RWPE2 (cell line): Measurements from ENCODE around the gene KRTAP25-1.

ENCODE experiments used
- ATAC-seq: fragments of 200-7000 bp; cut with Tn5 transposase; 3 replicates; pipeline ENCODE4 v1.9.1; 2021; ENCODE audit warnings: low read depth
- DNase-seq: peaks from one replicate; pipeline ENCODE4 v3.0.0-alpha.2; 2020; ENCODE audit warnings: low spot score
- H3K27ac ChIP-seq: fragments of 450-650 bp; 2 replicates; pipeline ENCODE4 v1.5.1; 2017; ENCODE audit warnings: mild to moderate bottlenecking; ENCODE audit not compliant: poor library complexity, severe bottlenecking
- H3K27me3 ChIP-seq: fragments of 250-450 bp; sonication (Bioruptor Pico); 2 replicates; pipeline ENCODE4 v1.5.1; 2021; ENCODE audit warnings: mild to moderate bottlenecking, moderate library complexity; ENCODE audit not compliant: insufficient read depth, poor library complexity, severe bottlenecking
- H3K36me3 ChIP-seq: fragments of 250-450 bp; sonication (Bioruptor Pico); 2 replicates; pipeline ENCODE4 v1.5.1; 2020; ENCODE audit warnings: low read depth, mild to moderate bottlenecking, moderate library complexity
- H3K4me1 ChIP-seq: fragments of 250-450 bp; sonication (Bioruptor Pico); 2 replicates; pipeline ENCODE4 v1.5.1; 2021; ENCODE audit warnings: mild to moderate bottlenecking, moderate library complexity; ENCODE audit not compliant: insufficient read depth, poor library complexity, severe bottlenecking
- H3K4me3 ChIP-seq: fragments of 250-450 bp; sonication (Bioruptor Pico); 2 replicates; pipeline ENCODE4 v1.5.1; 2021; ENCODE audit warnings: mild to moderate bottlenecking, moderate library complexity; ENCODE audit not compliant: severe bottlenecking
- H3K9me3 ChIP-seq: fragments of 250-450 bp; sonication (Bioruptor Pico); 2 replicates; pipeline ENCODE4 v1.5.1; 2021; ENCODE audit warnings: mild to moderate bottlenecking, moderate library complexity; ENCODE audit not compliant: severe bottlenecking
- CTCF ChIP-seq: fragments of 450-650 bp; IDR thresholded peaks from one replicate; pipeline ENCODE4 v1.5.1; 2017; ENCODE audit warnings: mild to moderate bottlenecking, moderate library complexity; ENCODE audit not compliant: poor library complexity, severe bottlenecking

The KRTAP25-1 gene

GRCh38 chr21:30243691-30244090, 45.6 kb downstream of the KRTAP25-1 start:
- ATAC-seq: no peak
- no peak for TF ChIP-seq CTCF

DNA sequence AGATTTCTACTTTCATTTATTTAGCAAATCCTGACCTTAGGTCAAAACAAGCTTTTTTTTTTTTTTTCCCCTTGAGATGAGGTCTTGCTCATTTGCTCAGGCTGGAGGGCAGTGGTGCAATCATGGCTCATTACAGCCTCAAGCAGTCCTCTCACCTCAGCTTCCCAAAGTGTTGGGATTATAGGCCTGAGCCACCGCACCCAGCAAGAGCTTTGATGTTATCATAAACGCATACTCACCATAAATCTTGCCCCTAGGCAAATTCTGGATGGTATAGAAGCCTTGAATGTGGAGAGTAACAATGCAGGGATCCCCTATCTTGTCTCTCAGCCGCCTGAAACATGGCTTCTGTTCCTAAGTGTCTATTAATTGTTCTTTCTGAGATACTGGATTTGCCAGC, 48.7 kb downstream of the KRTAP25-1 start:
- Histone ChIP-seq H3K27ac (no peak overlapping the region), H3K36me3 (no peaks in the 10 kb centered on the region), H3K4me1 (peaks cover 1% of the 10 kb centered on the region), H3K4me3 (no peak overlapping the region), H3K9me3 (no peaks in the 10 kb centered on the region), H3K27me3 (no peaks in the 10 kb centered on the region)
- no peak for ATAC-seq
- DNase-seq: no peak
- no peak for TF ChIP-seq CTCF

More at GRCh38 chr21:30243691-30244090, 45.6 kb downstream of the KRTAP25-1 start:
- no peaks in the 10 kb centered on the region for H3K4me1 ChIP-seq
- DNase-seq: no peak
- no peak overlapping the region for H3K27ac ChIP-seq
- no peaks in the 10 kb centered on the region for H3K27me3 ChIP-seq
- no peak overlapping the region for H3K4me3 ChIP-seq
- no peaks in the 10 kb centered on the region for H3K9me3 ChIP-seq
- no peaks in the 10 kb centered on the region for H3K36me3 ChIP-seq
